Gastroesophageal sphincter (tissue), 4 donors: ENCODE data around the gene ARHGAP28. TPM values are rescaled to one million over a fixed set of nuclear protein-coding genes. Genes with fewer than 3 reads are reported as not detected.

Experiments used
- ATAC-seq: fragments of 150-250 bp; one replicate; pipeline ENCODE4 v1.9.1; 2016; ENCODE audit warnings: mild to moderate bottlenecking, moderate library complexity
- H3K27ac ChIP-seq, 4 donors: fragments of 200-600 bp; sonication (generic) in 3 of 4; 1 replicate in 3 of 4; 2 replicates in 1 of 4; pipeline ENCODE4 v1.5.1; 2016 to 2019
- H3K27me3 ChIP-seq: fragments of 200-600 bp; sonication (generic); one replicate; pipeline ENCODE4 v1.5.1; 2019
- H3K36me3 ChIP-seq, 2 donors: fragments of 200-600 bp; sonication (generic); one replicate each; pipeline ENCODE4 v1.5.1; 2019; ENCODE audit warnings: control low read depth in 1 of 2
- H3K4me1 ChIP-seq, 3 donors: fragments of 200-600 bp; sonication (generic); 1 replicate in 2 of 3; 2 replicates in 1 of 3; pipeline ENCODE4 v1.5.1; 2016 to 2019; ENCODE audit warnings: control low read depth in 2 of 3
- H3K4me3 ChIP-seq, 2 donors: fragments of 200-600 bp; sonication (generic); one replicate each; pipeline ENCODE4 v1.5.1; 2019; ENCODE audit warnings: mild to moderate bottlenecking in 1 of 2, moderate library complexity in 1 of 2
- H3K9me3 ChIP-seq, 3 donors: fragments of 200-600 bp; sonication (generic); one replicate each; pipeline ENCODE4 v1.5.1; 2017 to 2019; ENCODE audit warnings: control low read depth in 2 of 3
- EP300 ChIP-seq: sonication (generic); formaldehyde crosslinking; IDR thresholded peaks from one replicate; pipeline ENCODE4 v1.6.1; 2017; ENCODE audit warnings: antibody characterized with exemption, mild to moderate bottlenecking
- POLR2A ChIP-seq, 2 donors: fragments of 450-650 bp; IDR thresholded peaks; one replicate each; pipeline ENCODE4 v1.6.1; 2017; ENCODE audit warnings: antibody characterized with exemption in 2 of 2, mild to moderate bottlenecking in 2 of 2, moderate library complexity in 1 of 2
- POLR2AphosphoS5 ChIP-seq: sonication (generic); formaldehyde crosslinking; IDR thresholded peaks from one replicate; pipeline ENCODE4 v1.6.1; 2017; ENCODE audit warnings: antibody characterized with exemption
- WGBS, 2 donors: methylation state at CpG; one replicate each; pipeline ENCODE4 v1.1.5; 2018; ENCODE audit warnings: low coverage in 1 of 2; 5-methylcytosine and 5-hydroxymethylcytosine counted together
- total RNA-seq, 4 donors: library from RNA; depleted of rRNA; stranded (reverse); fragments of >200 nt; gene quantifications; one replicate each; pipeline ENCODE4 v1.1.0, GENCODE V29; 2016
- TF ChIP-seq, protein P1 (sequence below), 4 experiments: fragments of 200-600 bp in 2 of 4; fragments of 450-650 bp in 2 of 4; sonication (generic) in 1 of 4; IDR thresholded peaks; one replicate each; pipeline ENCODE4 v1.5.1; 2017 to 2019; ENCODE audit warnings: antibody characterized with exemption in 4 of 4, mild to moderate bottlenecking in 2 of 4, moderate library complexity in 2 of 4

ARHGAP28 gene
- total RNA-seq, 4 donors from 2014 or later: 0.35 to 1.9 (median 1.1) TPM

DNA sequence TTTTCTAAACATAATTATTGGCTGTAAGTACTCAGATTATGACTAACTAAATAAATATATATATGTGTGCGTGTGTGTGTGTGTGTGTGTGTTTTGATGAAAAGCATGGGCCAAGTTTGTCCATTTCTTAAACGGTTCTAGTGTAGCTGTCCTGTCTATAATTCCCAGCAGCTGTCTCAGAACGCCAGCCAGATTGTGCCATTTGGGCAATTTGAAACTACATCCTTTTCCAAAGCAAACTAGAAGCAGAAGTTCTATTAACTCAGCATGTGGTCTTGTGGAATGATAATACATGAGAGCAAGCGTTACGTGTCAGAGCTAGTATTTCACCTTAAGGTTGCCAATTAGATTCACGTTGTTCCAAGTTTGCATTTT lies 1.7 kb downstream of the ARHGAP28 start:
- no peak overlapping the region for H3K27ac ChIP-seq
- TF ChIP-seq POLR2AphosphoS5 (no peak), EP300 (no peak), POLR2A (IDR thresholded peaks at IDR 0.05) (no peak)
- TF ChIP-seq, protein P1, sequence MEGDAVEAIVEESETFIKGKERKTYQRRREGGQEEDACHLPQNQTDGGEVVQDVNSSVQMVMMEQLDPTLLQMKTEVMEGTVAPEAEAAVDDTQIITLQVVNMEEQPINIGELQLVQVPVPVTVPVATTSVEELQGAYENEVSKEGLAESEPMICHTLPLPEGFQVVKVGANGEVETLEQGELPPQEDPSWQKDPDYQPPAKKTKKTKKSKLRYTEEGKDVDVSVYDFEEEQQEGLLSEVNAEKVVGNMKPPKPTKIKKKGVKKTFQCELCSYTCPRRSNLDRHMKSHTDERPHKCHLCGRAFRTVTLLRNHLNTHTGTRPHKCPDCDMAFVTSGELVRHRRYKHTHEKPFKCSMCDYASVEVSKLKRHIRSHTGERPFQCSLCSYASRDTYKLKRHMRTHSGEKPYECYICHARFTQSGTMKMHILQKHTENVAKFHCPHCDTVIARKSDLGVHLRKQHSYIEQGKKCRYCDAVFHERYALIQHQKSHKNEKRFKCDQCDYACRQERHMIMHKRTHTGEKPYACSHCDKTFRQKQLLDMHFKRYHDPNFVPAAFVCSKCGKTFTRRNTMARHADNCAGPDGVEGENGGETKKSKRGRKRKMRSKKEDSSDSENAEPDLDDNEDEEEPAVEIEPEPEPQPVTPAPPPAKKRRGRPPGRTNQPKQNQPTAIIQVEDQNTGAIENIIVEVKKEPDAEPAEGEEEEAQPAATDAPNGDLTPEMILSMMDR (IDR thresholded peaks at IDR 0.05): no peak
- H3K9me3 ChIP-seq: no peaks in the 10 kb centered on the region
- no peak overlapping the region for H3K4me3 ChIP-seq
- H3K27me3 ChIP-seq: peaks cover 4% of the 10 kb centered on the region
- 58 to 81% methylated on average over 5 to 6 of the region's 6 CpGs for WGBS, 2 donors
- ATAC-seq: no peak
- no peaks in the 10 kb centered on the region for H3K36me3 ChIP-seq
- H3K4me1 ChIP-seq: peaks cover 0 to 17% (median 0%) of the 10 kb centered on the region in 3 donors

DNA sequence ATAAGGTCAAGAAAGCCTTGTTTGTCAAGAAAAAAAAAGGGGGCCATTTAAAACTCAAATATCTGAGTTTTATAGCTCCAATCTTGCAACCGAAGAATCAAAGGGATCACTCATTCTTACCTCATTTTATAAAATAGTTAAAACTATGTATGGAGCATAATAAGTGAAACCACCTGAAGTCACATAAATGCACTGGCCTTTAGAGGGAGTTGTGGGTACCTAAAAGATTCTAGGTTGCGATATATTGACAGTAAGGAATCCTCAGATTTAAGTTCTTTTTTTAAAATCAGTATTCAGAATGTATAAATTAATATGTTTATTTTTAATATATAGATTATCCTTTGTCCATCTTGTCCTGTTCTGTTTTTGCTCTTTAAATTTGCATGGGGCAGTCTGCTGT lies 3.4 kb downstream of the ARHGAP28 start:
- Histone ChIP-seq H3K36me3 (no peaks in the 10 kb centered on the region), H3K4me1 (peaks cover 0 to 17% (median 0%) of the 10 kb centered on the region in 3 donors), H3K27me3 (peaks cover 4% of the 10 kb centered on the region), H3K9me3 (no peaks in the 10 kb centered on the region), H3K27ac (no peak overlapping the region), H3K4me3 (no peak overlapping the region)
- WGBS, 2 donors: 82 to 88% methylated on average over 2 of the region's 2 CpGs
- no peak for TF ChIP-seq POLR2A (IDR thresholded peaks at IDR 0.05)
- ATAC-seq: no peak

DNA sequence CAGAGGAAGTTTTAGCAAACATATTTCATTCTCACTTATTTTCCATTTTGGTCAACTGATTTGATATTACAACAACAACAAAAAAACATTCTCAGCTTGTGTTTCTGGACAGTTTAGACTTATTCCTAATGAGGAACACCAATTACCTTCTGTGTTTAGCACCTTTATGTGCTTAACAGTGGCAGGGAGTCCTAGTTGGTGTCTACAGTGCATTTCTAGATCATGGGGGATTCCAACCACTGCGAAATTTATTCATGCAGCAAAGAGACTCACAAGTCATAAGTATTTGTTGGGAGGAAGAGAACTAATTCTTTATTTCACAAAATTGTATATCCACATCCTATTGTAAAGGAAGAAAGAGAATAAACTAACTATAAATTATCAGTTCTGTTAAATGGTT lies 4.2 kb downstream of the ARHGAP28 start:
- 100% methylated on average over 1 of the region's 1 CpG; no CpG with 5 or more reads in 1 of the 2 donors for WGBS, 2 donors
- TF ChIP-seq, protein P1 (IDR thresholded peaks at IDR 0.05): no peak
- TF ChIP-seq POLR2AphosphoS5 (no peak), POLR2A (IDR thresholded peaks at IDR 0.05) (no peak), EP300 (no peak)

DNA sequence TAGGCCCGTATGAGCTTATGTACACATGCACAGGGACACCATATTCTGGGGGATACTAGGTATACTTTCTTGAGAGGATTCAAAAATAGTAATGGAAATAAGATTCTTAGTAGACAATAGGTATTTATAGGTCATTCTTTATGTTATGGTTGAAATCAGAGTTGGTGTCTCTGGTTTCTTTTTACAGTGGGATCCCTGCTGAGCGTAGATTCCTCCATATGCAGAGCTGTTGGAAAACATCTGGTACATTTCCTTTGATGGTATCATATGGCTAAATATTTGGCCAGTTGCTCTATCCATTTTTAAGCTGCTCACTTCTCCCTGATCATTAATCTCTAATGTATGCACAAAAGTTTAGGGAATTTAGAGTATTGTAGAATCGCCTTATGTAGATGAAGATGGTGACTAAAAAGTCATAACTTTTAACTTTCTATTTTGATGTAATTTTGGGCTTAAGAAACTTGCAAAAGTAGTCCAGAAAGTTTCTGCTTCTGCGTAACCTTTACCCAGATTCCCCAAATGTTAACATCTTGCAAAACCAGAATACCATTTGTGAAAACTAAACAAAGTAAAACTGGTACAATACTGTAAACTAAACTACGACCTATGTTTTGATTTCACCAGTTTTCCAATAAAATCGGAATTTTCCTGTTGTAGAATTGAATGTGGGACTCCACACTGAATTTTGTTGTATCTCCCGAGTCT lies 5.4 kb downstream of the ARHGAP28 start:
- TF ChIP-seq EP300: no peak
- TF ChIP-seq POLR2A (IDR thresholded peaks at IDR 0.05): no peak
- TF ChIP-seq POLR2AphosphoS5: no peak
- TF ChIP-seq, protein P1 (IDR thresholded peaks at IDR 0.05): no peak
- Histone ChIP-seq H3K36me3 (no peaks in the 10 kb centered on the region), H3K4me3 (no peak overlapping the region), H3K9me3 (no peaks in the 10 kb centered on the region), H3K27me3 (peaks cover under 1% of the 10 kb centered on the region), H3K27ac (no peak overlapping the region), H3K4me1 (peaks cover 0 to 12% (median 0%) of the 10 kb centered on the region in 3 donors)
- no peak for ATAC-seq
- WGBS, 2 donors: 84 to 85% methylated on average over 6 to 7 of the region's 7 CpGs

More for the DNA sequence above, 4.2 kb downstream of the ARHGAP28 start:
- H3K4me3 ChIP-seq: no peak overlapping the region
- H3K27ac ChIP-seq: no peak overlapping the region
- no peak for ATAC-seq
- peaks cover 0 to 17% (median 0%) of the 10 kb centered on the region in 3 donors for H3K4me1 ChIP-seq
- H3K36me3 ChIP-seq: no peaks in the 10 kb centered on the region
- H3K27me3 ChIP-seq: peaks cover 4% of the 10 kb centered on the region
- no peaks in the 10 kb centered on the region for H3K9me3 ChIP-seq

DNA sequence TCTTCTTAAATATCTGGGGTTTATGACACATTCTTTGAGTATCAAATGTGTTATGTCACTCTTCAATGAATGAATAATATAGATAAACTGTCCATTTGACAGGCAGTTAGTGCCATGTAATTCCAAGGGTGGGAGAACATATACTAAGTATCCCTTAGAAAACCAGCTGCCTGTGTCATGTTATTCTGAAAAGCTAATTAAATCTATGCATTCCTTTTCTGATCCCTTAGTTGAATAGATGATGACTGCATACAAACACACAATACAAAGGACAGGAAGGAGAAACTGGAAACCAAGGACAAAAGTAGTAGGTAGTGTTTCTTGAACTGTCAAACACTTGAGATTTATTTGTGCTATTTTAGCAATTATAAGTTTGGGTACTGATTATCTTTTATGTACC lies 8.3 kb downstream of the ARHGAP28 start:
- no peak for ATAC-seq
- Histone ChIP-seq H3K27ac (no peak overlapping the region), H3K36me3 (no peaks in the 10 kb centered on the region), H3K4me1 (no peaks in the 10 kb centered on the region), H3K4me3 (no peak overlapping the region), H3K27me3 (no peaks in the 10 kb centered on the region), H3K9me3 (no peaks in the 10 kb centered on the region)
- TF ChIP-seq, protein P1 (IDR thresholded peaks at IDR 0.05): no peak
- TF ChIP-seq POLR2AphosphoS5 (no peak), EP300 (no peak), POLR2A (IDR thresholded peaks at IDR 0.05) (no peak)
